ENCODE data around the gene HOXD1. TPM values are rescaled to one million over a fixed set of nuclear protein-coding genes. Genes with fewer than 3 reads are reported as not detected.

The HOXD1 gene
- total RNA-seq, 1 donor from 2014 or later: not detected

DNA sequence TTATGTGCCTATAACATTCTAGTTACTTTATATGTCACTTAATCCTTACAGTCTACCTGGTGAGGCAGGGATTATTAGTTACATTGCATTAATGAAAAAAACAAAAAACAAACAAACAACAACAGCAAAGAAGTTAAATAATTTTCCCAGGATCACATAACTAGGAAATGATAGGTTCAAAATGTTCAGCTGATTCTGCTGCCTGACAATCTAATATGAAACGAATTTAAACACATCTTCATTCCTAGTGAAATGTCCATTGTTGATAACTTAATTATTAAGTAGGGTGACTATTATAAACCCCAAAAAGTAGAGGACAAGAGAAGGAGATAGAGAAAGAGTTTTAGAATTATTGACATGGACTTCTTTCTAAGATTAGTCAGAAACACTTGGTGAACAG lies 22.6 kb downstream of the HOXD1 start:
- Mint-ChIP-seq H3K27ac (ENCODE audit: unreplicated experiment) (no peak overlapping the region), H3K9me3 (no peaks in the 10 kb centered on the region), H3K36me3 (ENCODE audit: low read depth) (no peaks in the 10 kb centered on the region), H3K4me3 (no peak overlapping the region), H3K27me3 (ENCODE audit: low read depth) (peaks cover 31% of the 10 kb centered on the region), H3K4me1 (no peaks in the 10 kb centered on the region)
- TF ChIP-seq, protein P1, sequence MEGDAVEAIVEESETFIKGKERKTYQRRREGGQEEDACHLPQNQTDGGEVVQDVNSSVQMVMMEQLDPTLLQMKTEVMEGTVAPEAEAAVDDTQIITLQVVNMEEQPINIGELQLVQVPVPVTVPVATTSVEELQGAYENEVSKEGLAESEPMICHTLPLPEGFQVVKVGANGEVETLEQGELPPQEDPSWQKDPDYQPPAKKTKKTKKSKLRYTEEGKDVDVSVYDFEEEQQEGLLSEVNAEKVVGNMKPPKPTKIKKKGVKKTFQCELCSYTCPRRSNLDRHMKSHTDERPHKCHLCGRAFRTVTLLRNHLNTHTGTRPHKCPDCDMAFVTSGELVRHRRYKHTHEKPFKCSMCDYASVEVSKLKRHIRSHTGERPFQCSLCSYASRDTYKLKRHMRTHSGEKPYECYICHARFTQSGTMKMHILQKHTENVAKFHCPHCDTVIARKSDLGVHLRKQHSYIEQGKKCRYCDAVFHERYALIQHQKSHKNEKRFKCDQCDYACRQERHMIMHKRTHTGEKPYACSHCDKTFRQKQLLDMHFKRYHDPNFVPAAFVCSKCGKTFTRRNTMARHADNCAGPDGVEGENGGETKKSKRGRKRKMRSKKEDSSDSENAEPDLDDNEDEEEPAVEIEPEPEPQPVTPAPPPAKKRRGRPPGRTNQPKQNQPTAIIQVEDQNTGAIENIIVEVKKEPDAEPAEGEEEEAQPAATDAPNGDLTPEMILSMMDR (conservative IDR thresholded peaks at IDR 0.05): no peak
- DNase-seq (ENCODE audit: low read depth, low spot score): no peak

DNA sequence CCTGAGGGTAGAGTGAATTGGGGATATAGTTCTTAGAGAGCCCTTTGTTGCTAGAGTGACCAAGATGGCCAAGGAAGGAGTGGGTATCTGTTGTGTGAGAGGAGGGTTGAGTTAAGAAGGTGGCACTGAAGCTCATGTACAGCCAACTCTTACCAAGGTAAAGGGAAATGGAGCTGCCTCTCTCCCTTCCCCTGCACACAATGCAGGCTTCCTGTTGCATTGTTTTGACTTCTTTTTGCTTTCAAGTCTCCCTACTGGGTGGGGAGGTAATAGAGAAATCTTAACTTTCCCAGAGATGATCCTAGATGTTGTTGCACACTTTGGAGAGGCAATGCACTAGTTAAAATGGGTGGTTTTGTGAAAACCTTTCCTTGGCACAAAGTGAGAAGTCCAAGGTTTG lies 23.8 kb downstream of the HOXD1 start:
- DNase-seq (ENCODE audit: low read depth, low spot score): no peak
- Mint-ChIP-seq H3K9me3 (no peaks in the 10 kb centered on the region), H3K36me3 (ENCODE audit: low read depth) (no peaks in the 10 kb centered on the region), H3K4me3 (no peak overlapping the region), H3K4me1 (no peaks in the 10 kb centered on the region), H3K27ac (ENCODE audit: unreplicated experiment) (no peak overlapping the region), H3K27me3 (ENCODE audit: low read depth) (peaks cover 29% of the 10 kb centered on the region)
- TF ChIP-seq, protein P1 (conservative IDR thresholded peaks at IDR 0.05): no peak

GRCh38 chr2:176213406-176213805 lies 24.9 kb downstream of the HOXD1 start:
- TF ChIP-seq, protein P1 (conservative IDR thresholded peaks at IDR 0.05): no peak
- no peaks in the 10 kb centered on the region for H3K36me3 Mint-ChIP-seq (ENCODE audit: low read depth)

DNA sequence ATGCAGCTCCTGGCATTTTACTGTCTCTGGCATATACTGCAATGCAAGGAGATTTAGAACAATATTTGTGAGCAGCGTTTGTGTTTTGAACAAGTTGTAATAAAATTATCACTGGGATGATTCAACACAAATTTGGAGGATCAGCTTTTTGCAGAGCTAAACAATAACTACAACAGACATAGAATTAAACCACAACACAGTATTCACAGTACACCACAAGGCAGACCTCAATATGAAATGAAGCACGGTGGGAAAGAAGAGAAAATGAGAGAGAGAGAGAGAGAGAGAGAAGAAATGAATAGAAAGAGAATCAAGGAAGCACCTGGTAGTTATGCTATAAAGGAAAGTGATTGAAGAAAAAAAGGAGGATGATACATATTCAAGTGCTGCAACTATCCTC lies 39.4 kb downstream of the HOXD1 start:
- no peak for DNase-seq (ENCODE audit: low read depth, low spot score)
- H3K27ac Mint-ChIP-seq (ENCODE audit: unreplicated experiment): no peak overlapping the region
- no peak overlapping the region for H3K4me3 Mint-ChIP-seq
- peaks cover 65% of the 10 kb centered on the region for H3K27me3 Mint-ChIP-seq (ENCODE audit: low read depth)
- H3K36me3 Mint-ChIP-seq (ENCODE audit: low read depth): no peaks in the 10 kb centered on the region
- H3K4me1 Mint-ChIP-seq: no peaks in the 10 kb centered on the region
- H3K9me3 Mint-ChIP-seq: peaks cover 4% of the 10 kb centered on the region
- TF ChIP-seq, protein P1 (conservative IDR thresholded peaks at IDR 0.05): no peak

More at GRCh38 chr2:176213406-176213805, 24.9 kb downstream of the HOXD1 start:
- no peak overlapping the region for H3K27ac Mint-ChIP-seq (ENCODE audit: unreplicated experiment)
- DNase-seq (ENCODE audit: low read depth, low spot score): no peak
- no peaks in the 10 kb centered on the region for H3K9me3 Mint-ChIP-seq
- H3K4me1 Mint-ChIP-seq: no peaks in the 10 kb centered on the region
- H3K4me3 Mint-ChIP-seq: no peak overlapping the region
- H3K27me3 Mint-ChIP-seq (ENCODE audit: low read depth): peaks cover 29% of the 10 kb centered on the region

DNA sequence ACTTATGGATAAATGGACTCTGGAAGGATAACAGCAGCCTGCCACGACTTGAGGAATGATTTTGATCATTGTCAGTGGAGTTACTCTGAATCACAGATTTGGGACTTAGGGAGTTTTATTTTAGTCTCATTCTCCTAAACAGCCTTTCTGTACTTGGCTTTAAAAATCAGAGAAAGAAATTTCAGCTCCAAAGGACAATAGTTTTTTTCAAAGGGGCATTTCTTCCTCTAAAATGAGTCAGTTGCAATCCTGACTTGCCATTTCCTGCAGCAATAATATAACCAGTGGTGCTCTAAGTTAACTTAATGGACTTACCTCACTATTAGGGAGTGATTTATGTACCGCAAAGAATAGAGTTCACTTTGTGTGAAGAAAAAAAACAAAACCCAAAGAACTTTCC lies 45.7 kb downstream of the HOXD1 start:
- peaks cover 11% of the 10 kb centered on the region for H3K4me1 Mint-ChIP-seq
- H3K27me3 Mint-ChIP-seq (ENCODE audit: low read depth): peaks cover 28% of the 10 kb centered on the region
- H3K36me3 Mint-ChIP-seq (ENCODE audit: low read depth): no peaks in the 10 kb centered on the region
- no peak for DNase-seq (ENCODE audit: low read depth, low spot score)
- H3K9me3 Mint-ChIP-seq: peaks cover 5% of the 10 kb centered on the region
- TF ChIP-seq, protein P1 (conservative IDR thresholded peaks at IDR 0.05): no peak
- no peak overlapping the region for H3K27ac Mint-ChIP-seq (ENCODE audit: unreplicated experiment)
- H3K4me3 Mint-ChIP-seq: no peak overlapping the region

- peaks cover 5% of the 10 kb centered on the region for H3K9me3 Mint-ChIP-seq
- no peak overlapping the region for H3K27ac Mint-ChIP-seq (ENCODE audit: unreplicated experiment)
- H3K4me1 Mint-ChIP-seq: peaks cover 11% of the 10 kb centered on the region
- TF ChIP-seq, protein P1 (conservative IDR thresholded peaks at IDR 0.05): no peak
- H3K36me3 Mint-ChIP-seq (ENCODE audit: low read depth): no peaks in the 10 kb centered on the region
- DNase-seq (ENCODE audit: low read depth, low spot score): no peak
- no peak overlapping the region for H3K4me3 Mint-ChIP-seq
- H3K27me3 Mint-ChIP-seq (ENCODE audit: low read depth): peaks cover 21% of the 10 kb centered on the region
These were observed 46.5 kb downstream of the HOXD1 start for GRCh38 chr2:176234940-176235339.
